Tibial nerve (tissue), 4 donors: ENCODE measurements around the gene ATP8B1. TPM values are rescaled to one million over a fixed set of nuclear protein-coding genes. Genes with fewer than 3 reads are reported as not detected.

Source experiments
- DNase-seq, 2 donors: peaks; one replicate each; pipeline ENCODE4 v3.0.0-alpha.2; 2019; ENCODE audit warnings: low spot score in 2 of 2
- H3K27ac ChIP-seq, 4 donors: fragments of 200-600 bp; sonication (generic) in 3 of 4; one replicate each; pipeline ENCODE4 v1.5.1; 2017 to 2019; ENCODE audit warnings: mild to moderate bottlenecking in 1 of 4
- H3K27me3 ChIP-seq, 2 donors: fragments of 200-600 bp; sonication (generic) in 1 of 2; one replicate each; pipeline versions ENCODE4 v1.5.1 to v1.6.0; 2017 to 2019
- H3K36me3 ChIP-seq, 3 donors: fragments of 200-600 bp; sonication (generic); one replicate each; pipeline ENCODE4 v1.5.1; 2018 to 2019
- H3K4me1 ChIP-seq, 4 donors: fragments of 200-600 bp; sonication (generic) in 3 of 4; one replicate each; pipeline ENCODE4 v1.5.1; 2017 to 2019
- H3K4me3 ChIP-seq, 4 donors: fragments of 200-600 bp; sonication (generic) in 3 of 4; one replicate each; pipeline ENCODE4 v1.5.1; 2017 to 2019; ENCODE audit warnings: mild to moderate bottlenecking in 1 of 4, moderate library complexity in 1 of 4
- H3K9me3 ChIP-seq, 4 donors: fragments of 200-600 bp; sonication (generic) in 3 of 4; one replicate each; pipeline ENCODE4 v1.5.1; 2017 to 2019
- EP300 ChIP-seq, 2 donors: sonication (generic); formaldehyde crosslinking; IDR thresholded peaks; one replicate each; pipeline ENCODE4 v1.6.1; 2017; ENCODE audit warnings: antibody characterized with exemption in 2 of 2, mild to moderate bottlenecking in 1 of 2
- POLR2A ChIP-seq, 2 donors: fragments of 450-650 bp; IDR thresholded peaks; one replicate each; pipeline ENCODE4 v1.6.1; 2017; ENCODE audit warnings: antibody characterized with exemption in 2 of 2, mild to moderate bottlenecking in 2 of 2, moderate library complexity in 2 of 2
- WGBS, 2 donors: methylation state at CpG; one replicate each; pipeline ENCODE4 v1.1.5; 2018; 5-methylcytosine and 5-hydroxymethylcytosine counted together
- total RNA-seq, 4 donors: library from RNA; depleted of rRNA; stranded (reverse); fragments of >200 nt; gene quantifications; one replicate each; pipeline ENCODE4 v1.1.0, GENCODE V29; 2016
- TF ChIP-seq, protein P1 (sequence below), 5 experiments: fragments of 200-600 bp in 3 of 5; fragments of 450-650 bp in 2 of 5; sonication (generic) in 3 of 5; IDR thresholded peaks; one replicate each; pipeline ENCODE4 v1.5.1; 2016 to 2019; ENCODE audit warnings: antibody characterized with exemption in 5 of 5, mild to moderate bottlenecking in 3 of 5, moderate library complexity in 2 of 5

The ATP8B1 gene
- total RNA-seq, 4 donors from 2014 or later = 8.0 to 25.8 (median 12.4) TPM

DNA sequence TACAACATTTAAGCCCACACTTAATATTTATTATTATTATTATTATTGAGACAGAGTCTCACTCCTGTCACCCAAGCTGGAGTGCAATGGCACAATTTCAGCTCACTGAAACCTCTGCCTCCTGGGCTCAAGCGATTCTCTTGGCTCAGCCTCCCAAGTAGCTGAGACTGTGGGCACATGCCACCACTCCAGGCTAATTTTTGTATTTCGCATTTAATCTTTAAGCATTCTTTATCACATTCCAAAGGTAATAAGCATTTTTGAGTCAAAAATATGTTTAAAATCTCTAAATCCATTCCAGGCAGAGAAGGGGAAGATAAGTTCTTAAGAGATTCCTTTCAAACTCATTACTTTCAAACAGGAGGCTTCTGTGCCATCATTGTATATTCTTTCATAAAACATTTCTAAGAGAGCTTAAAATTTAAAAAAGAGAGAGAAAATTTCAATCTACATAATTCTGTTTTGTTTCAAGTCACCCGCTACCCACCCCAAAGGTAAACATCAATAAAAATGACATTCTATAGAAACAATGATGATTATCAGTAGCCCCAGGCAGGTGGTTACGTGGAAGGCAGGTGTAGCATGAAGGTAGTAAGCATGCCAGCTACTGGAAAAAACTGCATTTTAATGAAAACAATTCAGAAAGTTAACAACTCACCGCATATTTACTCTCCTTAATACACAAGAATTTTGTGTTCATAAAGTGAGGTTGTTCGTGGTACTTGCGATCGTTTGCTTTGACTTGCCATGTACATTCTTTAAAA is 97.1 kb downstream of the ATP8B1 start:
- Histone ChIP-seq H3K27ac (no peak overlapping the region), H3K36me3 (no peaks in the 10 kb centered on the region), H3K4me1 (no peaks in the 10 kb centered on the region), H3K9me3 (peaks cover 0 to 14% (median 0%) of the 10 kb centered on the region in 4 donors), H3K27me3 (no peaks in the 10 kb centered on the region), H3K4me3 (no peak overlapping the region)
- 93 to 94% methylated on average over 8 of the region's 8 CpGs for WGBS, 2 donors
- TF ChIP-seq, protein P1, sequence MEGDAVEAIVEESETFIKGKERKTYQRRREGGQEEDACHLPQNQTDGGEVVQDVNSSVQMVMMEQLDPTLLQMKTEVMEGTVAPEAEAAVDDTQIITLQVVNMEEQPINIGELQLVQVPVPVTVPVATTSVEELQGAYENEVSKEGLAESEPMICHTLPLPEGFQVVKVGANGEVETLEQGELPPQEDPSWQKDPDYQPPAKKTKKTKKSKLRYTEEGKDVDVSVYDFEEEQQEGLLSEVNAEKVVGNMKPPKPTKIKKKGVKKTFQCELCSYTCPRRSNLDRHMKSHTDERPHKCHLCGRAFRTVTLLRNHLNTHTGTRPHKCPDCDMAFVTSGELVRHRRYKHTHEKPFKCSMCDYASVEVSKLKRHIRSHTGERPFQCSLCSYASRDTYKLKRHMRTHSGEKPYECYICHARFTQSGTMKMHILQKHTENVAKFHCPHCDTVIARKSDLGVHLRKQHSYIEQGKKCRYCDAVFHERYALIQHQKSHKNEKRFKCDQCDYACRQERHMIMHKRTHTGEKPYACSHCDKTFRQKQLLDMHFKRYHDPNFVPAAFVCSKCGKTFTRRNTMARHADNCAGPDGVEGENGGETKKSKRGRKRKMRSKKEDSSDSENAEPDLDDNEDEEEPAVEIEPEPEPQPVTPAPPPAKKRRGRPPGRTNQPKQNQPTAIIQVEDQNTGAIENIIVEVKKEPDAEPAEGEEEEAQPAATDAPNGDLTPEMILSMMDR (IDR thresholded peaks at IDR 0.05) = no peak
- TF ChIP-seq EP300 (IDR thresholded peaks at IDR 0.05) (no peak), POLR2A (IDR thresholded peaks at IDR 0.05) (no peak)
- DNase-seq = no peak

DNA sequence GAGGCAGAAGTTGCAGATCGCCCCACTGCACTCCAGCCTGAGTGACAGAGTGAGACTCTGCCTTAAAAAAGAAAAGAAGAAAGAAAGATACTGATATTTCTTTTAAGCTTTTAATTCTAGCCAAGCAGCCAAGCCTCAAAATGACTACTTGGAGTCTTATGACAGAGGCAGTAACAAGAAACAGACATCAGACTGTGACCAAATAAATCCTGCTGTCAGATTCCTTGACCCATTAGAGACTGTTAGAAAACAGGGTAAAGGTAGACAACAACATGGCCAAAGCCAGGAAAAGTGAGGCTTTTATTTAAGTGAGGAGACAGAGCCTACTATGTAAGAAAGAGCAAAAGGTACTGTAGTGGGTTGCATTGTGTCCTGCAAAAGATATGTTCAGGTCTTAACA is 98.1 kb downstream of the ATP8B1 start:
- TF ChIP-seq EP300 (IDR thresholded peaks at IDR 0.05) (no peak), POLR2A (IDR thresholded peaks at IDR 0.05) (no peak)
- TF ChIP-seq, protein P1 (IDR thresholded peaks at IDR 0.05) = no peak

DNA sequence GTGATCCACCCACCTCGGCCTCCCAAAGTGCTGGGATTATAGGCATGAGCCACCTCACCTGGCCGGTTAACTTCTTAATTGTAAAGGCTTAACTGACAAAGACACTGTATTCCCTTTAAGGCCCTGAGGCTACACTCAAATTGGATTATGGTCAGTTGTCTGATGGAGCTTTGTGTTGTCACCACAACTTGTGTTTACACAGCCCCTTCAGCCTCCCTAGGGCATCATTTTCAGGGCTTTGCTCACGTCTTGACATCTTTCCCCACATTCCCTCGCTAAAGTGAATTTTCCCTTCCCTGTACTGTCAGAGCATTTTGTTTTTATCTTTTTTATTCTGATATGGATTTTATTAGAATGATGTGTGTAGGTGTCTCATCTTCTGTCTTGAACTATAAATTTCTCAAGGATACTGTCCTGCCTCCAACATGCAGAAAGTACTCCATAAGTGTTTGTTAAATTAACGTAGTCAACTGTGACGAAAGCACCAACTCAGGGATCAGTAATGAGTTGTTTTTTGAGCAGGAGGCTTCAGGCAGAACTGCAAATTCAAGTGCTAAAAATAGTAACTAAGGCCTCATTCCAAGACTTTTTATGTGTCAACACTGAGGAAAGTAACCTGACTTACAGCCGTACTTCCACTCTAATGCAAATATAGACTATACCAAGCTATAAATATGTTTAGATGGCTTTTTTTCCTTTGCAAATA is 104.4 kb downstream of the ATP8B1 start:
- Histone ChIP-seq H3K27ac (no peak overlapping the region), H3K9me3 (no peaks in the 10 kb centered on the region), H3K4me3 (no peak overlapping the region), H3K4me1 (peaks cover 0 to 7% (median 0%) of the 10 kb centered on the region in 4 donors), H3K36me3 (no peaks in the 10 kb centered on the region), H3K27me3 (no peaks in the 10 kb centered on the region)
- DNase-seq = no peak
- WGBS, 2 donors = 59 to 64% methylated on average over 7 of the region's 7 CpGs
- TF ChIP-seq POLR2A (IDR thresholded peaks at IDR 0.05) (no peak), EP300 (IDR thresholded peaks at IDR 0.05) (no peak)
- TF ChIP-seq, protein P1 (IDR thresholded peaks at IDR 0.05) = no peak

More for the DNA sequence above, 98.1 kb downstream of the ATP8B1 start:
- peaks cover 0 to 13% (median 0%) of the 10 kb centered on the region in 4 donors for H3K9me3 ChIP-seq
- H3K36me3 ChIP-seq = no peaks in the 10 kb centered on the region
- H3K27me3 ChIP-seq = no peaks in the 10 kb centered on the region
- H3K4me3 ChIP-seq = no peak overlapping the region
- no peak for DNase-seq
- H3K27ac ChIP-seq = no peak overlapping the region
- no peaks in the 10 kb centered on the region for H3K4me1 ChIP-seq
- WGBS, 2 donors = 93 to 94% methylated on average over 1 of the region's 1 CpG

DNA sequence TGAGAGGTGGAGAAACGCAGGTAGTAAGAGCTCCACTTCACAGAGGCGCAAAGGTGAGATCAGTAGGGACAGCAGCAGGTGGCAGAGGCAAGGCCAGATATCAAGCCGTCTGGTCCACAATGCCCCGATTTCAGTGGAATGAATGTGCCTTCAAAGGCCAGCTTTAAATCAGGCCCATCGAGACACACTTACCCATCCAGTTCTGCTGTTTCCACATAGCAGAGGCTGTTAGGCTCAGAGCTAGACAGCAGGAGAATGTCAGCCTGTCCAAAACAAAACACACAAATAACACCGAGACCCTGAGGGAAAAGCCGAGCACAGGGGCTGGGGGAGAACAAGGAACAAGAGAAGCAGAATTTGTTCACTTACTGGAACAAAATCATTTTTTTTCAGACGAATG is 105.7 kb downstream of the ATP8B1 start:
- Histone ChIP-seq H3K27me3 (no peaks in the 10 kb centered on the region), H3K36me3 (no peaks in the 10 kb centered on the region), H3K4me1 (peaks cover 0 to 7% (median 0%) of the 10 kb centered on the region in 4 donors), H3K9me3 (no peaks in the 10 kb centered on the region), H3K4me3 (no peak overlapping the region), H3K27ac (no peak overlapping the region)
- no peak for DNase-seq
- WGBS, 2 donors = 61 to 66% methylated on average over 8 of the region's 8 CpGs
- TF ChIP-seq, protein P1 (IDR thresholded peaks at IDR 0.05) = no peak

DNA sequence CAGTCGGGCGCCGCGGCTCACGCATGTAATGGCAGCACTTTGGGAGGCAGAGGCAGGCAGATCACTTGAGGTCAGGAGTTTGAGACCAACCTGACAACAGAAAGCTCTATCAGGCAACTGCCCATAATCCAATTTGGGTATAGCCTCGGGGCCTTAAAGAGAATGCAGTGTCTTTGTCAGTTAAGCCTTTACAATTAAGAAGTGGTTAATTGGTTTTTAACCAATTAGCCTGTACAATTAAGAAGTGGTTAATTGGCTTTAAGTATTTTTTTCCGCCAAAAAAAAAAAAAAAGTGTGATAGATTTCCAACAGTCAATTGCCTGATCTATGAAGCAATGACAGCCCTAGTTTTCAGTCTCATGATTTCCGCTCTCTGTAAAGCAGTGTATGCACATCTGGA is 106.8 kb downstream of the ATP8B1 start:
- TF ChIP-seq POLR2A (IDR thresholded peaks at IDR 0.05) = no peak
- TF ChIP-seq, protein P1 (IDR thresholded peaks at IDR 0.05) = no peak
- no peak for TF ChIP-seq EP300 (IDR thresholded peaks at IDR 0.05)
- no peaks in the 10 kb centered on the region for H3K27me3 ChIP-seq
- WGBS, 2 donors = 83 to 86% methylated on average over 8 of the region's 8 CpGs
- no peaks in the 10 kb centered on the region for H3K9me3 ChIP-seq
- H3K4me3 ChIP-seq = no peak overlapping the region
- no peaks in the 10 kb centered on the region for H3K36me3 ChIP-seq
- peaks cover 0 to 7% (median 0%) of the 10 kb centered on the region in 4 donors for H3K4me1 ChIP-seq
- DNase-seq = no peak
- no peak overlapping the region for H3K27ac ChIP-seq
